Astrocyte of the spinal cord (primary cell): ENCODE results near the gene EGF.
A peak's percentile ranks its signal among the peaks of the same experiment; 100 is the strongest.

Source experiments
- DNase-seq: peaks from one replicate; pipeline ENCODE4 v3.0.0; 2011; ENCODE audit warnings: low read depth, low spot score
- H3K4me3 ChIP-seq: 2 replicates; pipeline ENCODE4 v1.5.1; 2011; ENCODE audit warnings: low read depth, mild to moderate bottlenecking, low read length, moderate library complexity
- in situ Hi-C: cut with HindIII; loops from 2 replicates; pipeline ENCODE4 v1.10.0; 2017; ENCODE audit warnings: low sequenced_read_pairs
- TF ChIP-seq, protein P1 (sequence below): IDR thresholded peaks from 2 replicates; pipeline ENCODE4 v1.5.1; 2012; ENCODE audit warnings: low read depth, mild to moderate bottlenecking, low read length, inconsistent platforms

Gene EGF

DNA sequence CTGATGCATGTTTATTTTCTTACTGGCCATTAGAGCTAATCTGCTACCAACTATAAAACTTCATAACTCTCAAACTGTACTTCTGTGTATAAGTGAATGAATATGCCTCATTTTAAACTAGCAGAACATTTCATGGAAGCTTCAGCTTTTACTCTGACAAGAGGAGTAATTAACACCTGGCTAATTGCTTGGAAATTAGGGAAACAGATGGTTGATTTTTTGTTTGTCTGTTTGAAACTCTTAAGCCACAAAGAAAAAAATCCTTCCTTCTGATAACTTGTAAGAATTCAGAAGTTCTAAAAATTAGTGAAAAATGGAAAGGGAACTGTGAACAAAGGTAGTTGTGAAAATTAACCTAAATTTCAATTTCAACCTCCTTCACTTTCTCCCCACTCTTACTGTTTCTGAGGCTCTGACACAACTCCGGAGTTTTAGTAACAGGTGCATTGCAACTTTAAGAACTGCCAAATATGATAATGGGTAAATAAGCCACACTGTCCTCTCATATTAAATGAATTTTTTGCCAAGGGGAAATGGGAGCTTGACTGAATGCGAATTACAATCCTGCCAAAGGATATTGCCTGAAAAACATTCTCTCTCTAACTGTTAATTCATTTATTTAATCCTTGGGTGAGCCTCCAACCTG is 1.0 kb downstream of the EGF start:
- no peak overlapping the region for H3K4me3 ChIP-seq
- no peak for DNase-seq
- TF ChIP-seq, protein P1, sequence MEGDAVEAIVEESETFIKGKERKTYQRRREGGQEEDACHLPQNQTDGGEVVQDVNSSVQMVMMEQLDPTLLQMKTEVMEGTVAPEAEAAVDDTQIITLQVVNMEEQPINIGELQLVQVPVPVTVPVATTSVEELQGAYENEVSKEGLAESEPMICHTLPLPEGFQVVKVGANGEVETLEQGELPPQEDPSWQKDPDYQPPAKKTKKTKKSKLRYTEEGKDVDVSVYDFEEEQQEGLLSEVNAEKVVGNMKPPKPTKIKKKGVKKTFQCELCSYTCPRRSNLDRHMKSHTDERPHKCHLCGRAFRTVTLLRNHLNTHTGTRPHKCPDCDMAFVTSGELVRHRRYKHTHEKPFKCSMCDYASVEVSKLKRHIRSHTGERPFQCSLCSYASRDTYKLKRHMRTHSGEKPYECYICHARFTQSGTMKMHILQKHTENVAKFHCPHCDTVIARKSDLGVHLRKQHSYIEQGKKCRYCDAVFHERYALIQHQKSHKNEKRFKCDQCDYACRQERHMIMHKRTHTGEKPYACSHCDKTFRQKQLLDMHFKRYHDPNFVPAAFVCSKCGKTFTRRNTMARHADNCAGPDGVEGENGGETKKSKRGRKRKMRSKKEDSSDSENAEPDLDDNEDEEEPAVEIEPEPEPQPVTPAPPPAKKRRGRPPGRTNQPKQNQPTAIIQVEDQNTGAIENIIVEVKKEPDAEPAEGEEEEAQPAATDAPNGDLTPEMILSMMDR = no peak
- in situ Hi-C loops = no loop called here

DNA sequence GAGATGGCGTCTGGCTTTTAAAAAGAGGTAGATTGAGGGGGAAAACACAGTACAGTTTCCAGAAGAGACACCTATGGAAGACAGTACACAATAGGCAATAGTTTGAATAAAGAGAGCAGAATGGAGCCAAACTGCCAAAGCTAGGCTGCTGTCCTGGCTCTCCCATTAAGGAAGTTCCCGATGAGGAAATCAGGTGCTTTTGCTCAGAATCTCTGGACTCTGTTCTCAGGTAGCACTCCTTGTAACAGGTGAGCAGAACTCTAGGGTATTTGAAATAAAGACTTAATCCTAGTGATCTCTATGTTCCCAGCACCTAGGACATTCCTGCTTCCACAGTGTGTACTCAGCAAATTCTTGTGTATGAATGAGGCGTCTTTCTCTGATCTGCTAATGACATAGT is 1.6 kb downstream of the EGF start:
- in situ Hi-C loops = no loop called here
- no peak for DNase-seq
- TF ChIP-seq, protein P1 = no peak
- no peak overlapping the region for H3K4me3 ChIP-seq

DNA sequence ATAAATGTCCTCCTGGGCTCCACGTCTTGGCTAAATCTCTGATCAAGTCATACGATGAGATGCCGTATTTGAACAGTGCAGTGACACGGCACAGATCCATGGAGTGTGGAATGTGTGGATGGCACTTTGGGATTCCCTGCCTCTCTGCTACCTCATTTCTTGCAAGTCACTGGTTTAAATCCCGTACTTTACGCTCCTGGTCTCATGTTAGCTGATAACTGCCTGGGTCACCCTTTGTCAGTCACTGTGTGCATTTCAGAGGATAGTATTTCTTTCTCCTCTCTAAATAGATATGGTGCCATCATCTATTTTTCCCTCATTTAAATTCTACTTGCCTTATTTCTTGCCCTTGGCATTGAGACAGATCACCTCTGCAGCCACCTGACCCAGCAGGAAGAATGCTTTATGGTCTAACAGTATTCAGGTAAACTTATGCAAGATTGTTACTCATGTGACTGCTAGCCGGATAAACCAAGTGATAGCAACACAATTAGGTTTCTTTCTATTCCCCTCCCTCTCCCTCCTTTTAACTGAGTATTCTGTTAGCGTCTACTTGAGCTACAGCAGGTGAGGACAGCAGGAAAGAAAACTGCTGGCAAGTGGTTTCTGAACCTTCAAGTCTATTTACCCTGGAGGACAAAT is 2.8 kb downstream of the EGF start:
- TF ChIP-seq, protein P1 = no peak
- in situ Hi-C loops = no loop called here

DNA sequence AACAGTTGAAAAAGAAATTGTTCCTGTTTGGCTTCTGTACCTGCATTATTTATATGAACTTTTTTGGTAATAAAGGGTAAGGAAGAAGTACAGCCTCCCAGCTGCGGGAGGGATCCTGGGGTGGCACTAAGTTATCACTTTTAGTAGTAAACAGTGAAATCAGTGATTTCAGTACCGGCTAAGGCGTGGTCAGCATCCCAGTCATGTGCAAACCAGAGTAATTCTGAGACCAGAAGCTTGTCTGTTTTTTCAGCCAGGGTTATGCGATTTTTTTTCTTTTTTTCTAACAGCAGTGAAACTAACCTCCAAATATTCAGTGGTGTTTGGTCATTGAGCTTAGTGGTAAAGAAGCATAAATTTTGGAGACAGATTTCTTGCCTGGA is 3.3 kb downstream of the EGF start:
- no peak for DNase-seq
- no peak overlapping the region for H3K4me3 ChIP-seq
- in situ Hi-C loops = no loop called here
- TF ChIP-seq, protein P1 = no peak

More for the DNA sequence above, 2.8 kb downstream of the EGF start:
- DNase-seq = no peak
- H3K4me3 ChIP-seq = no peak overlapping the region

DNA sequence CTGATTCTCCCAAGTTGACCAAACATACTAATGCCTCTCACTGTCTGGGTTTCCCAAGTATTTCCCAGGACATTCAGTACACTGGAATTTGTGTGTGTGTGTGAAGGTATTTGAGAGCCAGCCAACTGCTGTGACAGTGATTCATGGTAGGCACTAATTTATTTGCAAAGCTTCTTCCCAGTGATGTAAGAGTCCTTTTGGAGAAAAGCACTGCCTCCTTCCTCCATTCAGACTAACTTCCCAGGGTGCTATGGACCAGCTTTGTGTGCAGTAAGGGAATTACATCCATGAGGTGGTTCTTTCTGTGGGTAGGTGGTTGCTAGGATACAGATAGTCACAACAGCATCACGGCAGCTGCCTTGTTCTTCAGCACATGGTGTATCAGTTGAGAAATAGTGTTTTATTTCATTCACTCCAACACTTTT is 8.7 kb downstream of the EGF start:
- TF ChIP-seq, protein P1 = no peak
- in situ Hi-C loops = no loop called here
- peak; percentile 83 for DNase-seq
- no peak overlapping the region for H3K4me3 ChIP-seq

DNA sequence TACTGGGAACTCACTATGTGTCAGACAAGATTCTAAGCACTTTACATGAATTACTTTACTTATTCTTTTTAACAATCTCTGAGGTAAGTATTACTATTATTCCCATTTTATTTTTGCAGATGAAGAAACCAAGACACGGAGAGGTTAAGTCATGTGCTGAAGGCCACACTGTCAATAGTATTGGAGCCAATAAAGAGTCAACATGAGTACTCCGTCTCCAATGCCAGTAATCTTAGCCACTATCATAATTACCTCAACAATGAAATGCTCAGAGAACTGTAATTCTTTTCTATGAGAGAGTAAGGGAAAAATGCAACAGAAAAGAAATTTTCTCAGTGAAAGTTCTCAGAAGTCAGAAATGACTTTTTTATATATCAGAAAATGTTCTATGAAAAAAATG is 12.7 kb downstream of the EGF start:
- DNase-seq = no peak
- TF ChIP-seq, protein P1 = no peak
- no peak overlapping the region for H3K4me3 ChIP-seq
- in situ Hi-C loops = no loop called here
